ENCODE results near the gene ACSL1.

Gene ACSL1

DNA sequence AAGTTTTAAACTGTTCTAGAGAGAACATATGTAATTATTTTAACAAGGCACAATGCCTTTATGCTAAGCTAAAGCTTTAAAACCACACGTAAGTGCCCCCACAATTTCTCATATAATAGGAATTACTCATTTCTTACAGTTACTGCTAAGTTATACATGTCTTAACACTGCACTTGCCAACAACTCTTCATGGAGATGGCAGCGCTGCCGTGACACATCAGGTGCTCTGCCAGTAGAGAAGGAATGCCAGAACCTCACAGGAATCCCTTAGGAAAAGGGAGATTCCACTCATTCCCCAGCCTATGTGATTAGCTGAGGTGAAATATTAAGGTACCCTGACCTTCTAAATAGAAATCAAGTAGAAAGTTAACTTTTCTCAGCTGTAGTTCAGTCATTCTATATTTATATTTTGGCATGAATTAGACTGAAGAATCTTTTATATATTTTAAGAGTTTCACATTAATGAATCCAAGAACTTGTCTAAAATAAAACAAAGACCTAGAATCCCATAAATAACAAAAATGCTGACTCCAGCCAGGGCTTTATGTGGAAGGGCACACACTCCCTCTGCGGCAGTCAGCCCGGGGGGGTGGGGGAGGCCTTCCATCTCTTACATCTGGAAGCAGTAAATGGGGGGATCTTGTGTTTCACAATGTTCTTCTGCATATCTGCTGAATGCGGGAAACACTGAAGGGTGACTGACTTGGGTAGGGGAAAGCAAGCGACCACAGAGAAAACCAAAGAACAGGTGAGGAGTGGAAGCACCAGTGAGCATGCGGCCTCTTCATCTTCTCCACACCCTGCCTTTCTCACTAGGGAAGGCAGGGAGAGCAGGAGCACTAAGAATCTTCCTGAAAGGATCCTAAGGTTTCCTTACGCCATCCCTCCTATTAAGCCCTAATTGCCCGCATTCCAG, 23.7 kb downstream of the ACSL1 start:
- no peak overlapping the region for H3K27ac Mint-ChIP-seq
- no peak for ATAC-seq (ENCODE audit: low read depth)

DNA sequence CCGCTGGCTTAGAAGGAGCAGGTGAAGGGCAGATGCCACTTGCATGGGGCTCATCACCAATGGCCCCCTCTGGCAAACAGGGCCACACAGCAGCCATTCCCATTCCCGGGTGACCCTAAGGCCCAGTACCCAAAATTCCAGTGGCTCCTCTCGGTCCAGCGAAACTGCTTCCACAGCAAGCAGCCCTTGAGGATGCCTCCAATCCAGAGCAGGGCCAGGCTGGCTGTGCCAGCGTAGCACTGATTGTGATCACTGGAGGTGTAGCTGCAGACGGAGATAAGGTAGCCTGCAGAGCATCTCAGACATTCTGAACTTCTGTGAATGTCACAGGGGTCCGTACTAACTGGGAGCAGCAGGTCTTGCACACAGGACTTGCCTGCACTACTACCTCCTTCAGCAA, 27.3 kb downstream of the ACSL1 start:
- peaks cover 20% of the 10 kb centered on the region for H3K36me3 Mint-ChIP-seq
- no peaks in the 10 kb centered on the region for H3K27me3 Mint-ChIP-seq
- H3K9me3 Mint-ChIP-seq = no peaks in the 10 kb centered on the region
- no peak overlapping the region for H3K27ac Mint-ChIP-seq
- H3K4me3 Mint-ChIP-seq = no peak overlapping the region
- peaks cover 9% of the 10 kb centered on the region for H3K4me1 Mint-ChIP-seq
- DNase-seq (ENCODE audit: low spot score in 2 of 2) (no peak), ATAC-seq (ENCODE audit: low read depth) (no peak)

More for the DNA sequence above, 23.7 kb downstream of the ACSL1 start:
- Mint-ChIP-seq H3K4me1 (peaks cover 18% of the 10 kb centered on the region), H3K36me3 (peaks cover 16% of the 10 kb centered on the region), H3K9me3 (no peaks in the 10 kb centered on the region), H3K27me3 (no peaks in the 10 kb centered on the region), H3K4me3 (no peak overlapping the region)
- DNase-seq (ENCODE audit: low spot score in 2 of 2) = no peak

DNA sequence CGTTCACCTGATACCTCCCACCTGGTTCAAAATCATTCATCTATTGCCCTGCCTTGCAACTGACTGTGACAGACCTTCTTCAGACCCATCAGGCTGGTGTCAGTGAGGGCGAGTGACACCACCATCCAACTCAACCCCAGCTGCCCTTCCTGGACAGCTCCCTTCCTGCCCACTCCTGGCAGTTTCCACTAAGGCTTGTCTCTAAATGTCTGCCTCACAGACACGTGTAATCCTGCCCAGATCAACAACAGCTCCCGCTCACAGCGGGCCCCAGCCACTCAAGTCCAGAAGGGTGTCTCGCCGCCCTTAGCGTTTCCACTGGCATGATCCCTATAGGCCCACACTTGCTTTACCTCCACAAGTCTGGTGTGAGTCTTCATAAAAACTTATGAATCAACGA, 28.9 kb downstream of the ACSL1 start:
- Mint-ChIP-seq H3K36me3 (peaks cover 13% of the 10 kb centered on the region), H3K27ac (no peak overlapping the region), H3K27me3 (no peaks in the 10 kb centered on the region), H3K4me1 (peaks cover 11% of the 10 kb centered on the region), H3K9me3 (no peaks in the 10 kb centered on the region), H3K4me3 (no peak overlapping the region)
- DNase-seq (ENCODE audit: low spot score in 2 of 2) (no peak), ATAC-seq (ENCODE audit: low read depth) (no peak)

DNA sequence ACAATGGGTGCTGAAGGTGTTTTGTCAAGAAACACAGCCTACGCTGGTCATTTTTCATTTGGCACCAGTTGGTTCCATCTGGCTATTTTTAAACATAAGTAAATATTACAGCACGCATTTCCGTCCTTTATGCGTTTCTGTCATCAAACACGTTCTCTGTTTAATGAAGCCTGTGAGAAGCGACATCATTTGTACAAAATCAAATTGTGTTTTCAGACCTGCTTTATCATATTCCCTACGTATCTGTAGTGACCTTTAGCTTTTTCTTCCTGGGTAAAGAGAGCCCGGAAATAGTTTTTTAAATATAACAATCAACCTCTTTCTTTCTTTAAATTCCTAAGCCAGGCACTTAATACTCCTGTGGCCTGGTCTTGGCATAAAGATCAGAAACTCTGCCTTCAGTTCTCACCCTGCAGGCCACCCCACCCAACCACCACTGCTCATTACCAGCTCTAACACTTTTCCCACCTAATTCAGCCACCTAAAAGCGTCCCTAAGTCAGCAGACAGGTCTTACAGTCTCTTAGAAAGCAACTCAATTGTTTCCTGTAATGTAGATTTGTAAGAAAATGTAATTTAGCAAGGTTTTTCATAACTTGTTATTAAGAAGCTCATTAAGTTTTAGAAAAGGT, 30.4 kb downstream of the ACSL1 start:
- ATAC-seq (ENCODE audit: low read depth) = no peak
- no peaks in the 10 kb centered on the region for H3K9me3 Mint-ChIP-seq
- H3K4me3 Mint-ChIP-seq = no peak overlapping the region
- H3K27me3 Mint-ChIP-seq = no peaks in the 10 kb centered on the region
- DNase-seq (ENCODE audit: low spot score in 2 of 2) = no peak
- H3K4me1 Mint-ChIP-seq = peaks cover 11% of the 10 kb centered on the region
- H3K36me3 Mint-ChIP-seq = peaks cover 13% of the 10 kb centered on the region
- H3K27ac Mint-ChIP-seq = no peak overlapping the region

DNA sequence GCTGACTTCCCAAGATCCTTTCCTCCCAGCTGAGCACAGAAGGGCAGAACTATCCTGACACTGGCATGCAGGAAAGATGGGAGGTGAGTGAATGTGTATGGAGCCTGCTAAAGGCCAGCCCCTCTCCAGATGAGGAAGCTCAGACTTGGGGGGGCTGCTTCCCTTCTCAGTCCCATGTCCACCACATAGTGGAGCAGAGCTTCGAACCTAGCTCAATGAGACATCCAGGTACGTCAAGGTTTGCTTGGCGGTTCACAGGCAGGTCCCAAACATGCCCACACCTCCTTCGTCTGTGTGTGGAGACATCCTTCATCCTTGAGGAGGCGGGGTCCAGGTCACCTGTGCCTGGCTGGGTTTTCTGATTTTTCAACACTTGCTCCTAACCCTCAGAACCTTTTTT, 31.3 kb downstream of the ACSL1 start:
- ATAC-seq (ENCODE audit: low read depth) = no peak

DNA sequence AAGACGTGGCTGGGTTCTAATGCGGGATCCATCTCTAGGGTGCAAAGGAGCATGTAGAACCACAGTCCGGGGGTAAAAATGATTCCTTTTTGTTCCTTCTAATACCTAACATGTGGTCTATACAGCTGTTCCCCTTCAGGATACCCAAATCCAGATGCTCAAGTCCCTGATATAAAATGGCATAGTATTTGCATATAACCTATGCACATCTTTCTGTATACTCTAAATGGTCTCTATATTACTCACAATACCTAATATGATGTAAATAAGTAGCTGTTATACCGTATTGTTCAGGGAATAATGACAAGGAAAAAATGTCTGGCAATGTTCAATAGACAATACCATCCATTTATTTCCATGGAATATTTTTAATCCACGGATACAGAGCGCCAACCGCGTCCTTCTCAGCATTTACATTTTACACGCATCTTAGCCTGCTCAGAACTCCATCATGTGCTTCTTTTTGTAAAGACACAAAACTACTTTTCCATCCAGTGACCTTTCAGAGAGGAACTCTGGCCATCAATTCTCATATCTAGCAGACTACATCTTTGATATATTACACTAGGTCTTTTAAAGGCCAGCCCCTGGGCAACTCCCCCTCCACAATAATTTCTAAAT, 31.9 kb downstream of the ACSL1 start:
- Mint-ChIP-seq H3K27ac (no peak overlapping the region), H3K36me3 (peaks cover 15% of the 10 kb centered on the region), H3K4me3 (no peak overlapping the region), H3K4me1 (peaks cover 13% of the 10 kb centered on the region), H3K27me3 (no peaks in the 10 kb centered on the region), H3K9me3 (no peaks in the 10 kb centered on the region)
- ATAC-seq (ENCODE audit: low read depth) = no peak
- DNase-seq (ENCODE audit: low spot score in 2 of 2) = no peak

More for the DNA sequence above, 31.3 kb downstream of the ACSL1 start:
- peaks cover 13% of the 10 kb centered on the region for H3K4me1 Mint-ChIP-seq
- no peaks in the 10 kb centered on the region for H3K27me3 Mint-ChIP-seq
- H3K36me3 Mint-ChIP-seq = peaks cover 14% of the 10 kb centered on the region
- no peaks in the 10 kb centered on the region for H3K9me3 Mint-ChIP-seq
- DNase-seq (ENCODE audit: low spot score in 2 of 2) = no peak
- no peak overlapping the region for H3K27ac Mint-ChIP-seq
- no peak overlapping the region for H3K4me3 Mint-ChIP-seq

DNA sequence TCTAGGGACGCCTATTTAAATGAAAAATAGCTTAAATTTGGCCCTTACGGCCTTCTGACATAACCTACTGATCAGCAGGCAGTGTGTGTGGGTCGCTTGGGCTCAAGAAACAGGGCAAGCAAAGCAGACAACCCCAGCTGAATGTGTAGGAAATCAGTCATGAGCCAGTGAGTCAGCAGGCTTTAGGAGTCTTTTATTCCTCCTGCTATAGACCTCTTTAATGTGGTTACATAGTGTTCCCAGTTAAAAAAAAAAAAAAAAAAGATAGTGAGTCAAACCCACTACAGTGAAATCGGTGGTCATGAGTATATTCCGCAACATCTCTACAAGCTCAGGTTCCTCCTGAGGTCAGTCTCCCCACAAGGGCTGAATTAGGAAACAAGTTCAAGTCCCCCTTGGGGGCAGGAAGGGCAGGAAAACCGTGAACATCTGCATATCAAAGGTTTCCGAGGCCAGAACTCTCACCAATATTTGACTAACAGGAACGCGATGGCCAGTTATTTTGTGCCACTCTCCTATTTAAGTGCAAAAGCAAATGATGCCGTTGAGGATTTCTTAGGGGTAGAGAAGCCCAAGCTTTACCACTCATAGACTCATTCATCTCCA, 32.7 kb downstream of the ACSL1 start:
- H3K36me3 Mint-ChIP-seq = peaks cover 14% of the 10 kb centered on the region
- H3K27ac Mint-ChIP-seq = no peak overlapping the region
- H3K27me3 Mint-ChIP-seq = no peaks in the 10 kb centered on the region
- H3K9me3 Mint-ChIP-seq = no peaks in the 10 kb centered on the region
- no peak overlapping the region for H3K4me3 Mint-ChIP-seq
- ATAC-seq (ENCODE audit: low read depth) (no peak), DNase-seq (ENCODE audit: low spot score in 2 of 2) (no peak)
- H3K4me1 Mint-ChIP-seq = peaks cover 13% of the 10 kb centered on the region

DNA sequence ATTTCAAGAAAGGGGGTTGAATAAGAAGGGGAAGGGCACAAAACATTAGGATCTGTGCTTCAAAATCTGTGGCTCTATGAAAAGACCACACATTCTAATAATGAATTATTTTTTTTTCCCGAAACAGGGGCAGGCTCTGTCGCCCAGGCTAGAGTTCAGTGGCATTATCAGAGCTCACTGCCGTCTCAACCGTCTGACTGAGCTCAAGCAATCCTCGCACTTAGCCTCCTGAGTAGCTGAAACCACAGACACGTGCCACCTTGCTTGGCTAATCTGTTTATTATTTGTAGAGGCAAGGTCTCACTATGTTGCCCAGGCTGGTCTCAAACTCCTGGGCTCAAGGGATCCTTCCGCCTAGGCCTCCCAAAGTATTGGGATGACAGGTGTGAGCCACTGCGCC, 33.4 kb downstream of the ACSL1 start:
- H3K27me3 Mint-ChIP-seq = no peaks in the 10 kb centered on the region
- H3K27ac Mint-ChIP-seq = no peak overlapping the region
- H3K4me3 Mint-ChIP-seq = no peak overlapping the region
- ATAC-seq (ENCODE audit: low read depth) (no peak), DNase-seq (ENCODE audit: low spot score in 2 of 2) (no peak)
- H3K36me3 Mint-ChIP-seq = peaks cover 17% of the 10 kb centered on the region
- no peaks in the 10 kb centered on the region for H3K9me3 Mint-ChIP-seq
- peaks cover 13% of the 10 kb centered on the region for H3K4me1 Mint-ChIP-seq

DNA sequence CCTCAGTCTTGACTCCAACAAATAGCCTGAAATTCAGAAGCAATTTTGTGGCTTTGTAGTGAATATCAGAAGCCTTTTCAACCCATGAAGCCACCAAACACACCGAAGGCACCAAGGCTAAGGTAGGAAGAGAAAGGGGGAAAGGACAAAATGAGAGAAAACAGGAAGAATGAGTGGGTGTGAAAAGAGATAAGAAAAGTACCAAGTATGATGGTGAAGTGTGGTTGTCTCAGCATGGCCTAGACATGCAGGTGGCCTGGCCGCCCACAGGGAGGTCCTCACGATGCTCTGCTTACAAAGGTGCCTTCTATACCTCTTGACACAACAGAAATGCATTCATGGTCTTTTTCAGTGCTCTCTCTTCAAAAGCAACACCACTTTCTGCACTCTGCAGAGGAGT, 34.9 kb downstream of the ACSL1 start:
- no peak for DNase-seq (ENCODE audit: low spot score in 2 of 2)
- Mint-ChIP-seq H3K4me3 (no peak overlapping the region), H3K9me3 (no peaks in the 10 kb centered on the region), H3K4me1 (peaks cover 10% of the 10 kb centered on the region), H3K27ac (peak overlapping the region; percentile 3), H3K36me3 (peaks cover 15% of the 10 kb centered on the region), H3K27me3 (no peaks in the 10 kb centered on the region)
- ATAC-seq (ENCODE audit: low read depth) = no peak

DNA sequence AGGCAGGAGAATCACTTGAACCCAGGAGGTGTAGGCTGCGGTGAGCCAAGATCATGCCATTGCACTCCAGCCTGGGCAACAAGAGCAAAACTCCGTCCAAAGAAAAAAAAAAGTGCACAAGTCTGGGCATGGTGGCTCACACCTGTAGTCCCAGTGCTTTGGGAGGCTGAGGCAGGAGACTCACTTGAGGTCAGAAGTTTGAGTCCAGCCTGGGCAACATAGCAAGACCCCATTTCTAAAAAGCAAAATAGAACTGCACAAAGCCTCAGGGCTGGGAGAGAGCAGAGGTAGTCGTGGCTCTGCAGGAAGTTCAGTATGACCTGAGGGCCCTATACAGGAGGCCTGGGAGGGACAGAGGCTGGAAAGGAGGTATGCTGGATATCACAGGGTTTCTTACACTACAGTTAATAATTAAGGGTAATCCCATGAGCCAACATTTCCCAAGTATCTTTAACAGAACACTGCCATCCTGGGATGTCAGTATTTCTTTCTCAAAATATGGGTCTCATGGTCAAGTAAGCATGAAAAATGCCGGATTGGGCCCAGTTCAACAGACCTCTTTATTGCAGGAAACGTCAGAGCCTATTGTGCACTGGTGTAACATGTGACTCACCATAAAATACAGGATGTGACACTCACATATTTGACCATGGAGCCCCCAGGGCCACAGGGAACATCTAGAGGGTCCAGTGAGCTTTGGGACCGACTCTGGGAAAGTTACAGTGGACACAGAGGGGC, 37.8 kb downstream of the ACSL1 start:
- Mint-ChIP-seq H3K27me3 (no peaks in the 10 kb centered on the region), H3K4me1 (peaks cover 5% of the 10 kb centered on the region), H3K9me3 (no peaks in the 10 kb centered on the region), H3K27ac (no peak overlapping the region), H3K4me3 (no peak overlapping the region), H3K36me3 (peaks cover 22% of the 10 kb centered on the region)
- DNase-seq (ENCODE audit: low spot score in 2 of 2) (no peak), ATAC-seq (ENCODE audit: low read depth) (no peak)

DNA sequence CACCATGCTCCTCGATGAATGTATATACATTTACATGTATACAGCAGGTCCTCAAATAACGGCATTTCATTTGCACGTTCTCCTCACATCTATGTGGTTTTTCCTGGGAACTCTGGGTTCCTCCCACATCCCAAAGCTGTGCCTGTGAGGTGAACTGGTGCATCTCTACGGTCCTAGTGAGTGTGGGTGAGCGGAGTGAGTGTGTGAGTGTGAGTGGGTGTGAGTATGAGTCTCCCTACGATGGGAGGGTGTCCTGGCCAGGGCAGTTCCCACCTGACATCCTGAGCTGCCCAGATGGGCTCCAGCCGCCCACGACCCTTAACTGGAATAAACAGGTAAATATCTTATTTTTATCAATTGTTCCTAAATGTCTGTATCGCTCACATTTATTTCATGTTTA, 40.0 kb downstream of the ACSL1 start:
- Mint-ChIP-seq H3K4me1 (peaks cover 12% of the 10 kb centered on the region), H3K27me3 (no peaks in the 10 kb centered on the region), H3K27ac (no peak overlapping the region), H3K9me3 (no peaks in the 10 kb centered on the region), H3K36me3 (peaks cover 22% of the 10 kb centered on the region), H3K4me3 (no peak overlapping the region)
- DNase-seq (ENCODE audit: low spot score in 2 of 2) = no peak
- no peak for ATAC-seq (ENCODE audit: low read depth)

DNA sequence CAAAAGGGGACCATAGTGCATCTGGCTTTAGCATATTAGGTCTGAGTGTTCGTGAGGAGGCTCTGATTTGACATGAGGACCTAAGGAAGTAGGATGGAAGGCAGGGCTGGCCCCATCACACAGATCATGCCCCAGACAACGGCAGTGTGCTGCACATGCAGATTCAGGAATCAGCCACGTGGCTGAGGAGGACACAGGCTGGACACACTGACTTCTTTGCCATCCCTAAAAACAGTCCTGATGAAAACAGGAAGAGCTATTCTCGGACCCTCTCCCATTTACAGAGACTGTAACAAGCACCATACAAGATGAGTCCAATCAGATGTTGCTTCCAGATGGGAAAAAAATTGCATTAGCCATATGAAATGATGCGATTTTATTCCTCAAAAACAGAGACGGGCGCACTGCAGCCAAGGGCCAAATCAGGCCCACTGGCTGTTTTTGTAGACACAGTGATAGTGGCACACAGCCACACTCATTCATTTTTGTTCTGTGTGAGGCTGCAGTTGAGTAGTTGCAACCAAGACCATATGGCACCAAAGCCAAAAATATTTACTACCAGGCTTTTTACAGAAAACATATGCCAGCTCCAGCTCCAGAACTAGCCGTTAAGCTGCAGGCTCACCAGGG, 41.0 kb downstream of the ACSL1 start:
- H3K36me3 Mint-ChIP-seq = peaks cover 22% of the 10 kb centered on the region
- no peaks in the 10 kb centered on the region for H3K27me3 Mint-ChIP-seq
- H3K4me1 Mint-ChIP-seq = peaks cover 10% of the 10 kb centered on the region
- no peak overlapping the region for H3K27ac Mint-ChIP-seq
- no peaks in the 10 kb centered on the region for H3K9me3 Mint-ChIP-seq
- DNase-seq (ENCODE audit: low spot score in 2 of 2) (no peak), ATAC-seq (ENCODE audit: low read depth) (no peak)
- H3K4me3 Mint-ChIP-seq = no peak overlapping the region

DNA sequence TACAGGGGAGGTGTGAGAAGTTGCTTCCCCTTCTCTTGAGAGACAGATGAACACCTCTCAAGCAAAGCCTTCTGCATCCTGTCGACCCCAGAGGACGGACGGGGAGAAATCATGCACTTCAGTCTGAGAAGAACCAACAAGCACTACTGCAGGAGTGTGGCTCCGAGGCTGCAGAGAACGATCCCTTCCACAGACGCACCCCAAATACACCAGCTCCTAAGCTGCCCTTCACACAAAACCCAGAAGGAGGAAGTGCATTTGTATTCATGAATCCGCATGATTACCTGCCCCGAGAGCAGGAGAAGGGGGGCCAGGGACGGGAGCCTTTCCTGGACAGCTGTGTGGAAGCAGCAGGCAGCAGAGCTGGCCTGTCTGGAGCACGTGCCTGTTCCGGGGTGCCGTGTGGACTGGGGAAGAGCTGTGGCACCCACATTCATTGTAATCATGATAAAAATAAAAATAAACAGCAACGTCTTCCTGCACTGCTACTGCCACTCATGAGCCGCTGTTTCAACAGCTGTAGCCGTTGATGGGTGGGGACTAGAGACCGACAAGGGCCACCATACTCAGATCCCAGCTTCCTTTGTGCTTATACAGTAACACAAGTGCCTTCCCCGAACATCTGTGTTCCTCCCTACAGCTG, 42.9 kb downstream of the ACSL1 start:
- Mint-ChIP-seq H3K4me3 (peak overlapping the region; percentile 75), H3K9me3 (no peaks in the 10 kb centered on the region), H3K27ac (peak overlapping the region; percentile 64), H3K36me3 (peaks cover 23% of the 10 kb centered on the region), H3K4me1 (peaks cover 10% of the 10 kb centered on the region), H3K27me3 (no peaks in the 10 kb centered on the region)
- ATAC-seq (ENCODE audit: low read depth) (peak; percentile 77), DNase-seq (ENCODE audit: low spot score in 2 of 2) (peak in 1 of 2 donors; percentile 22)

Measured in memory B cell (primary cell).